A673 (cell line): ENCODE data around the gene ISYNA1. TPM values are rescaled to one million over a fixed set of nuclear protein-coding genes. Genes with fewer than 3 reads are reported as not detected.

Experiments used
- BruUV-seq: library from RNA; stranded (reverse); fragments of 400-500 nt; replicated peaks from 2 replicates; lab custom pipeline; 2021; lab: Mats Ljungman, UMichigan
- CTCF ChIA-PET: fragments of 300-600 bp; sonication (Branson Sonifier 250); formaldehyde crosslinking; loops from one replicate; lab custom pipeline; 2022; ENCODE audit warnings: antibody characterized with exemption; lab: Charles Lee
- POLR2A ChIA-PET: fragments of 300-600 bp; sonication (Branson Sonifier 250); formaldehyde crosslinking; loops from one replicate; lab custom pipeline; 2022; ENCODE audit warnings: antibody characterized with exemption; ENCODE audit not compliant: low non-redundant PET; lab: Charles Lee
- DNase-seq: peaks from one replicate; pipeline ENCODE4 v3.0.0-alpha.2; 2015; ENCODE audit warnings: low spot score
- H3K27ac ChIP-seq: fragments of 200-600 bp; sonication (generic); 2 replicates; pipeline ENCODE4 v1.5.1; 2016; ENCODE audit warnings: mixed run types, low read depth, mild to moderate bottlenecking, mixed read lengths, antibody characterized with exemption, low read length; ENCODE audit not compliant: poor library complexity, severe bottlenecking
- H3K27me3 ChIP-seq: fragments of 200-600 bp; sonication (generic); replicated peaks from 2 replicates; pipeline ENCODE4 v1.6.1; 2017; ENCODE audit warnings: mixed run types, low read depth, mild to moderate bottlenecking, mixed read lengths, antibody characterized with exemption, low read length; ENCODE audit not compliant: insufficient read depth, poor library complexity
- H3K36me3 ChIP-seq: fragments of 200-600 bp; sonication (generic); 2 replicates; pipeline ENCODE4 v1.6.1; 2016; ENCODE audit warnings: mixed run types, mild to moderate bottlenecking, mixed read lengths, antibody characterized with exemption, low read length; ENCODE audit not compliant: insufficient read depth, poor library complexity, severe bottlenecking
- H3K4me1 ChIP-seq: fragments of 200-600 bp; sonication (generic); 2 replicates; pipeline ENCODE4 v1.6.1; 2017; ENCODE audit warnings: mixed run types, mild to moderate bottlenecking, mixed read lengths, antibody characterized with exemption, low read length; ENCODE audit not compliant: insufficient read depth, poor library complexity, severe bottlenecking
- H3K4me3 ChIP-seq: fragments of 200-600 bp; sonication (generic); 2 replicates; pipeline ENCODE4 v1.5.1; 2016; ENCODE audit warnings: low read depth, mixed run types, mild to moderate bottlenecking, mixed read lengths, low read length; ENCODE audit not compliant: poor library complexity, severe bottlenecking
- H3K9me3 ChIP-seq: fragments of 200-600 bp; sonication (generic); 2 replicates; pipeline ENCODE4 v1.6.1; 2016; ENCODE audit warnings: mixed run types, low read depth, mild to moderate bottlenecking, mixed read lengths, antibody characterized with exemption, low read length; ENCODE audit not compliant: poor library complexity, severe bottlenecking
- CTCF ChIP-seq: fragments of 300-800, 200-600 bp; sonication (generic); conservative IDR thresholded peaks from 2 replicates; pipeline ENCODE4 v1.5.1; 2017; ENCODE audit warnings: low read depth, mild to moderate bottlenecking, antibody characterized with exemption, low read length, moderate library complexity, mixed read lengths
- EZH2 ChIP-seq: fragments of 200-600 bp; sonication (generic); IDR thresholded peaks from 2 replicates; pipeline ENCODE4 v1.6.1; 2017; ENCODE audit warnings: borderline replicate concordance, low read depth, mild to moderate bottlenecking, mixed read lengths, antibody characterized with exemption, low read length; ENCODE audit not compliant: poor library complexity, severe bottlenecking
- intact Hi-C: fragments of 100-400 bp; cut with micrococcal nuclease; formaldehyde crosslinking; loops from one replicate; pipeline ENCODE4 v1.10.0; 2022; ENCODE audit not compliant: unreplicated experiment
- total RNA-seq: library from RNA; stranded (reverse); gene quantifications from 2 replicates; pipeline ENCODE4 v1.2.3, GENCODE V29; 2021

Gene ISYNA1
- total RNA-seq, 1 experiment from 2014 or later, result 153 TPM

GRCh38 chr19:18419195-18419698 is 18.7 kb downstream of the ISYNA1 start, which contains the start of gene SSBP4:
SSBP4 (plus strand) TSS chr19:18419398; CDS start chr19:18419649, 251 bp downstream.
- Histone ChIP-seq H3K9me3 (no peaks in the 10 kb centered on the region), H3K36me3 (no peaks in the 10 kb centered on the region), H3K27ac (peak within 1 kb of the TSS; percentile 99), H3K4me3 (peak within 1 kb of the TSS; percentile 88), H3K27me3 (no peaks in the 10 kb centered on the region), H3K4me1 (peaks cover 84% of the 10 kb centered on the region)
- POLR2A ChIA-PET, result interaction anchor here (0.7 kb wide), 1 partner anchor 112 kb away, joined by 3 read pairs; no protein-coding TSS in a partner anchor
- CTCF ChIA-PET, result interaction anchor here (1.2 kb wide), 1 partner anchor 10 kb away, joined by 6 read pairs; no protein-coding TSS in a partner anchor
- peak; percentile 93 for DNase-seq
- intact Hi-C loops, result loop anchor here (5.0 kb wide), 1 partner anchor 217 kb away; the partner anchor contains the start of gene RAB3A
- TF ChIP-seq CTCF (no peak; the same call in 1 of the 2 replicates), EZH2 (no peak)
- BruUV-seq, result no TSS peak

- Histone ChIP-seq H3K4me1 (peaks cover 81% of the 10 kb centered on the region), H3K36me3 (no peaks in the 10 kb centered on the region), H3K27me3 (no peaks in the 10 kb centered on the region), H3K4me3 (peak overlapping the region; percentile 88), H3K9me3 (no peaks in the 10 kb centered on the region), H3K27ac (peak overlapping the region; percentile 99)
- ChIA-PET POLR2A (interaction anchor here (0.7 to 1.8 kb wide), 2 partner anchors 112 to 138 kb away, joined by 3 to 24 read pairs; partner anchors contain the start of gene JUND), CTCF (interaction anchor here (0.9 to 1.2 kb wide), 2 partner anchors 10 kb away, joined by 5 to 6 read pairs; no protein-coding TSS in a partner anchor)
- peak; percentile 73 for DNase-seq
- intact Hi-C loops, result loop anchor here (5.0 kb wide), 1 partner anchor 216 kb away; the partner anchor contains the start of gene RAB3A
- TF ChIP-seq CTCF, result no peak
- TF ChIP-seq EZH2, result no peak
- BruUV-seq, result no TSS peak
These were observed 19.3 kb downstream of the ISYNA1 start for GRCh38 chr19:18418483-18419194.

- Histone ChIP-seq H3K36me3 (no peaks in the 10 kb centered on the region), H3K4me3 (no peak overlapping the region), H3K4me1 (peaks cover 76% of the 10 kb centered on the region), H3K27me3 (no peaks in the 10 kb centered on the region), H3K27ac (peak overlapping the region; percentile 99), H3K9me3 (no peaks in the 10 kb centered on the region)
- POLR2A ChIA-PET, result interaction anchor here (0.9 to 1.8 kb wide), 2 partner anchors 47 to 137 kb away, joined by 3 to 24 read pairs; partner anchors contain the start of gene JUND
- no peak for TF ChIP-seq CTCF
- TF ChIP-seq EZH2, result no peak
- no peak for DNase-seq
- CTCF ChIA-PET, result interaction anchor here (0.9 to 2.3 kb wide), 3 partner anchors 11 to 139 kb away, joined by 5 to 13 read pairs (median 12); no protein-coding TSS in a partner anchor
- no TSS peak for BruUV-seq
- intact Hi-C loops, result loop anchor here (5.0 kb wide), 1 partner anchor 216 kb away; the partner anchor contains the start of gene RAB3A
These were observed 19.9 kb downstream of the ISYNA1 start for GRCh38 chr19:18418029-18418482.
